ENCODE measurements around the gene NUAK1.

Gene NUAK1

DNA sequence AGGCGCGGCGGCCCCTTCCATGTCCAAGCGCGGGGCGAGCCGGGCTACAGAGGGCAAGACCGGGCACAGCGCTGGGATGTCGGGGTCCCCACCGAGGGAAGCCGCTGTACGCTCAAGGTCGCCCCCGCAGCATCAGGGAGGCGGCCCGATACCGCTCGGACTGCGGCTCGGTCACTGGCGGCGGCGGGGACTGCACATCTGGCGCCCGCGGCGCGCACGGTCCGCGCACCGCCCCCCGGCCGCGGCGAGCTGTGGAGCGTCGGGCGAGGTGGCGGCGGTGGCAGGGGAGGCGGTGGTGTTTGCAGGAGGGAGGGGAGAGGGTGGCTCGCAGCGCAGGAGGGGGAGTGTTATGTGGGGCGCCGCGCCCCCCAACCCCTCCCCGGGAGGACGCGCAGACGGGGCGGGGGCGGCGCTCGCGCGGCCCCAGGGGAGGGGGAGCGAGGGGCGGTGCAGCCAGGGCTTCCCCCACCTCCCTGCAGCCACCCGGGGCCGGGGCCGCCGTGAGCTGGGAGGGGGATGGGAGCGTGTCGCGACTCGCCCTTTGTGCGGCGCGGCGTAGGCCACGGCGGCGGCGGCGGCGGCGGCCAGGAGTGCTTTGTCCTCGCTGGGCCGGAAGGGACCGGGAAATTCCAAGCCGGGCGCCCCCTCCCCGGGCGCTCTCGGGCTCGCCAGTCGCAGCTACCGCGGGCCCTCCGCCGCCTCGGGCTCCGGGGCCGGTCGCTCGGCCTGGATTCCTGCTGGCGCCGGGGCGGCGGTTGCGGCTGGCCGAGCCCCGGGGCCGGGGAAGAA is at the start of gene NUAK1:
Gene NUAK1, minus strand, starts transcription at position 322 of the 789 bp plus-strand sequence. Its CDS starts 301 bp downstream, at position 21.
- no peak for DNase-seq (ENCODE audit: low read depth in 2 of 2)

DNA sequence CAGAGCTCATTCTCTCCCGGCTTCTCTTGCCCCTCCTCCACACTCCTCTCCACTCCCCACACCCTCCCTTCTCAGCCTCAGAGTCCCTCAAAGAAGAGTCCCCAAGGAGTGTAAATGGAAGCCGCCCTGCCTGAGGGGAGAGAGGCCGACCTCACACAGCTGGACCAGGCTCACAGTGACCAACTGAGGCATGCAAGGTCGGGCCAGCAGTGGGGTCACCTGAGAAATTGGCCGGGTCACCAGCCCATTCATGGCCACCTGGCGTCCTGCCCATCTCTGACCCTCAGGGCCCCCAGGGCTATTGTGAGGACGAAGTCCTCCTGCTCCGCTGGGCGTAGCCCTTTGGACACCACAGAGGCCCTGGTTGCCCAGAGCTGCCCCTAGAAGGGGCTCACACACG is 49.5 kb upstream of the NUAK1 start:
- no peak for DNase-seq (ENCODE audit: low read depth in 2 of 2)

DNA sequence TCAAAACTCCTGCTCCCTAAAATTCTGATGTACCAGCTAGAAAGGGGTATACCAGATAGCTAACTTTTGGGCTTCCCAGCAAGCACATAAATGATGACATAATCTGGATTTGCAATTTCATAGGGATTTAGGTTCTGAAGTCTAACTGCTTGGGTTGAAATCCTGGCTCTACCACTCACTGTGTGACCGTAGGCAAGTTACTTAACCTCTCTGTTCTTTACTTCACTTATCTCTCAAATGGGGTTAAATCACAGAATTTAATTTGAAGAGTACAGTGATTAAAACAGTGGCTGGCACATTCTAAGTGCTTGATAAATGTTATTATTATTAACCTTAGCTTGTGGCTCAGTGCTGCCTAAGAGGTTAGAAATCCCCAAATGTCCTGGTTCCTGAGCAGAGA is 49.1 kb upstream of the NUAK1 start:
- DNase-seq (ENCODE audit: low read depth in 2 of 2) = no peak

DNA sequence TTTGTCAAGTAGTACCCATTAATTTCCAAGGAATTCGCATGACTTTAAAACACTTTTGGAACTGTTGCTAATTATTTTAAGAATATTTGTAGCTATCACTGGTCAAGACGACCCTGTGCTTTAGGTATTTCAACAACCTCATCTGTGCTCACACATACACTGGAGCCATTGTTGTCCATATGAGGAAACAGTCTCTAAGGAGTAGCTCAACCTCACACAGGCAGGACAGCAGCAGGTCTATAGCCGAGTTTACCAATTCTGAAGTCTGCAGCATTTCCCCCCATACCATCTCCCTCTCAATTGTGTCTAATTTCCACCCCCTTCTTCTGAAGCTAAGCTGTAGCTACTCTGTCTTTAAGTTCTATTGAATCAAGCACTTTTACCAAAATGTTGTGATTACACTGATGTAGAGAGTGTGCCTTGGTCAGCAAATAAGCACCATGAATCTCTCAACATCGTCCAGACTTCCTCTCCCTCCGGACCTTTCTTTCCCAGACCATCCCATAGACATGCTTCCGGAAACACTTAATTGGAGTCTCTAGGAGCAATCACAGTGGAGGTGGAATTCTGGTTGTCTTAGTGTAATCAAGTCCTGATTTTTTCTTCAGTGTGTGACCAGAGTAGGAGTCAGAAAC is 48.5 kb upstream of the NUAK1 start:
- DNase-seq (ENCODE audit: low read depth in 2 of 2) = no peak

DNA sequence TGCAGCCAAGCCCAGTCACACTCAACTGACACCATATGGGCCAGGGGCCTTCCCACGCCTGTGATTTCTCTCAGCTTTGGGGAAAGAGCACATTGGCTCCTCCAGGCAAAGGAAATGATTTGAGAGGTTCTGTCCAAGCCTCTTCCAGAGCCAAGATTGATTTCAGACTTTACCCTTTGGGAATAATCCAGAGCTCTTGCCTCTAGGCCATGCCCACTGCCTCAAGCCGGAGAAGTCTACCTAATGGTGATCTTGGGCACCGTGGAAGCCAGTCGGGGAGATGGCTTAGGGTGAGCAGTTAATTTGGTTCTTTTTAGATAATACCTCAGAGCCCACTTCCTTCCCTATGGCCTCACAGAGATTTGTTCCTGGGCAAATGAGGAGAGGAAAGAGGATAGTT is 45.0 kb upstream of the NUAK1 start:
- DNase-seq (ENCODE audit: low read depth in 2 of 2) = no peak

DNA sequence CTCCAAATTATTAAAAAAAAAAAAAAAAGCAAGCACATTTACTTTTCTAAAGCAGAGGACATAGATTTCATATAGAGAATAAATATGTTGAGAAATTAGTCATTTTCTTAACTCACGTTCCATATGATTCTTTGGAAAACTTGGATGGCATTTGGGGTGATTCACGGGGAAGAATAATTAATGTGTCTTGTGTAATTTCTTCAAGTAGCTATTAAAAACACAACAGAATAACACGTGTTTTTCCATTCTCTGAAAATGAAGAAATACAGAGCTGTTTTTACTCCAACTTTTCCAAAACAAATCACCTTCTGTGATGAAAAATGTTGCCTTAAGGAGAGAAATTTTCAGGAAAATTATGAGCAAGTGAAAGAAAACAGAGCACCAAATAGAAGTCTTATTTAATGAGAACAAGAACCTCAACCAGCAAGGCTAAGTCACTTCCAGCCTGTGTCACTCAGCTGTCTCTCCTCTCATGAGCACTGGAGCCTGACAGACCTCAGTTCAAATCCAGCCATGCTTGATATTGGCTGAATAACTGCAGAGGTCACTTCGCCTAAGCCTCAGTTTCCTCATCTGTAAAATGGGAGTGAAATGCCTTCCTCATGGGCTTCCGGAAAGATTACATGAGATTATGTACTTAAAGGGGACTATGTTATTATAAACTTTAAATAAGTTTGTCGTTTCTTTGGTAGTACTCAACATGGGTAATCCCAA is 42.8 kb upstream of the NUAK1 start:
- no peak for DNase-seq (ENCODE audit: low read depth in 2 of 2)

DNA sequence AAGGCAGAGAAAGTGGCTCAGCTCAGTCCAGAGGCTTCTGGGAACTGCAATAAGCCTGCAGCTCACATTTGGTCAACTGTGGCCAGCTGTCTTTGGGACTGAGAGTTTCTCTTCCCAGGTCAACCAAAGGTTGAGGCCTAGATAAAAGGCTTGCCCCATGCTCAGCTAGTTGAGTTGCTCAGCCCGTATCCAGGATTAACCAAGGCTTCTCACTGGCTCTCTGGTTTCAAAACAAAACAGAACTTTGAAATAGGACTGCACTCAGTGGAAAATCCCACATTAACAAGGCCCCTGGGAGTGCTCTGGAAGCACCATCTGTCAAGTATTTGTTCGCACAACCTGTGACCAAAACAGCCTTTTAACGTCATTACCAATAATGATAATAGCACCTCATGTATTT is 40.3 kb upstream of the NUAK1 start:
- no peak for DNase-seq (ENCODE audit: low read depth in 2 of 2)

DNA sequence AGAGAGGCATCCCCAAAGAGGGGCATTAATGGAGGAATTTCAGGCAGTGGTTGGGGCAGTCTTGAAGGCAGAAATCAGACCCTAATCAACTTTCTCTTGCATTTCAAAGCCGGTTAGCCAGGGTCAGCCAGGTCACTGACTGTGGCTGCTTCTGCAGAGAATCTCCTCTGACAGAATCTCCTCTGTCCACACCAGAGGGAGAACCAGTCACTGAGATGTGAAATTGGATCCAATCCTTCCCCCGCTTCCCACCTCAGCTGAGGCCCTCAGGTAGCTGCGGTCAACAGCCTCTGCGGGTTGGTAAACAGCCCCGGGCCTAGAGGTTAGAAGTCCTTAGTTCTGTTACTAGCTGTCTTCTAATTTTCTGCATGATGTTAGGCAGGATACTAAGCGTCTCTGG is 39.8 kb upstream of the NUAK1 start:
- no peak for DNase-seq (ENCODE audit: low read depth in 2 of 2)

DNA sequence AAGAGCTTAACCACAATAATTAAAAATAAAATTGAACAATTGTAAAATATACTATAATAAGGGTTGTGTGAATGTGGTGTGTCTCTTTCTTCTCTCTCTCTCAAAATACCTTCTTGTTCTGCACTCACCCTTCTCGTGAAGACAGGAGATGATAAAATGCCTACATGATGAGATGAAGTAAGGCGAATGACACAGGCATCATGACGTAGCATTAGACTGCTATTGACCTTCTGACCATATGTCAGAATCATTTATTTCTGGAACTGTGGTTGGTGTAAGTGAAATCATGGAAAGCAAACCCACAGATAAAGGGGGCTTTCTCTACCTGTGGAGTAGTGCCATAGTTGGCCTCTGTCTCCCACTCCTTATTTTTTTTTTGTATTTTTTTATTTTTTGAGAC is 37.8 kb upstream of the NUAK1 start:
- DNase-seq (ENCODE audit: low read depth in 2 of 2) = no peak

DNA sequence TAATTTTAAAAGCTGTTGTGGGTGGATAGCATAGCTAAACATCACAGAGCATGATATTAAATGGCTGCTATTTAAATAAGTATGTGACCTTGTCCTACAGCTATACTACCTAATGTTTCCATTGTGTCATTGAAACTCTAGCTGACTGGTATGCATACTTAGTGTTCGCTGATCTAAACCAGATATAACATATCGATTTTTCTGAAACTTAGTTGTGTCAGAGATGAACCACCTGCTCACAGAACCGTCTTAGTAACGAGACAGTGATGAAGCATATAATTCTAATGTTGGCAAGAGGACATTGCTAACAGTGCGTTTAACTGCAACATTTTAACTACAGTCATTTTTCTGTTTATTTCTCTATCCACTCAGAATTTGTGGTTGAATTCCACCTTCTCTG is 36.1 kb upstream of the NUAK1 start:
- no peak for DNase-seq (ENCODE audit: low read depth in 2 of 2)

DNA sequence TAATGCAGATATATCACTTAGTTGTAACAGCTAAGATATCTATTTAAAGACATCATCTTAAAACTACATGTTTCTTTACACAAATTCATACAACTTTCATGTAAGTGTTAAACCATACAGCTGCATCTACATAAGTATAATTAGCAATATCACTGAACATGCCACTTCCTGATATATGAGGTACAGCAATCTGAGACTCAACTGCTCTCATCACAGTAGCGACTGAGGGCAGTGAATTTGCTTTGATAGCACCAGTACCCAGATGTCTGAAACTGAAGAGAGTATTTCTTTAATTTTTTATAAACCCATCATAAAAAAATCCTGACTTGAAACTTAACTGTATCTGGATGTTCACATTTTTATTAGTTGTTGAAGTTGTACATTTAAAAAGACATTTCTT is 34.7 kb upstream of the NUAK1 start:
- no peak for DNase-seq (ENCODE audit: low read depth in 2 of 2)

DNA sequence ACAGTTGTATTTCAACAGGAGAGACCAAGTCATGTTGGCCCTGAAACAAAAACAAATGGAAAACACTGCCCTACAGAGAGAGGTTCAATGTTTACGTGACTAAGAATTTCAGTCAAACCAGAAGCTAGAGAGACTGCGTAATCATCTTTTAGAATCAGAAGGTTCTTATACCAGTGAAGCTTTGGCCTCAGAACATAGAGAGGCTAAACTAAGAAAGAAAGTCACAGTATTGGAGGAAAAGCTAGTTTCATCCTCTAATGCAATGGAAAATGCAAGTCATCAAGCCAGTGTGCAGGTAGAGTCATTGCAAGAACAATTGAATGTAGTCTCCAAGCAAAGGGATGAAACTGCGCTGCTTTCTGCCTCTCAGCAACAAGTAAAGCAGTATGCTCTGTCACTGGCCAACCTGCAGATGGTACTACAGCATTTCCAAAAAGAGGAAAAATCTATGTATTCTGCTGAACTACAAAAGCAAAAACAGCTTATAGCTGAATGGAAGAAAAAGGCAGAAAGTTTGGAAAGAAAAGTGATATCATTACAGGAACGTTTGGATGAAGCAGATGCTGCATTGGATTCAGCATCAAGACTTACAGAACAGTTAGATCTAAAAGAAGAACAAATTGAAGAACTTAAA is 32.5 kb upstream of the NUAK1 start:
- DNase-seq (ENCODE audit: low read depth in 2 of 2) = no peak

DNA sequence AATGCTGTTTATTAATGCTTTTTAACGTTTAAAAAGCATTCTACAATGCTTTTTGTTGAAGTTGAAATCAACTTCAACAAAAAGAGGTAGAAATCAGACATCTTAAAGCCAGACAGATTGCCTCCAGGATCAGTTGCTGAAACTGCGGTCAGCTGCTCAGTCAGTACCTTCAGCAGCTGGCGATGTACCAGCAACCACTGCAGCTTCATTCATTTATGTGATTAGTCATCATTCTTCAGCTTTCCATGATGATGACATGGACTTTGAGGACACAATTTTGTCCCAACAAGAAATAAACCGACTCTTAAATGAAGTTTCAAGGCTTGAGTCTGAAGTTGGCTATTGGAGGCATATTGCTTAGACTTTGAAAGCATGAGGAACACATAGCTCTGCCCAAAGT is 31.5 kb upstream of the NUAK1 start:
- no peak for DNase-seq (ENCODE audit: low read depth in 2 of 2)

DNA sequence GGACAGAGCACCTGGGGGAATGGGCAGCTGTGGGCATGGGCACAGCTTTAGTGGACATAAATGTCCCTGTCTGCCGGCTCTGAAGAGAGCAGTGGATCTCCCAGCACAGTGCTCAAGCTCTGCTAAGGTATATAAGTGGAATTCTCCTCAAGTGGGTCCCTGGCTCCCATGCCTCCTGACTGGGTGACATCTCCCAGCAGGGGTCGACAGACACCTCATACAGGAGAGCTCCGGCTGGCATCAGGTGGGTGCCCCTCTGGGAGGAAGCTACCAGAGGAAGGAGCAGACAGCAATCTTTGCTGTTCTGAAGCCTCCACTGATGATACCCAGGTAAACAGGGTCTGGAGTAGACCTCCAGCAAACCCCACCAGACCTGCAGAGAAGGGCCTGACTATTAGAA is 25.0 kb upstream of the NUAK1 start:
- DNase-seq (ENCODE audit: low read depth in 2 of 2) = no peak

DNA sequence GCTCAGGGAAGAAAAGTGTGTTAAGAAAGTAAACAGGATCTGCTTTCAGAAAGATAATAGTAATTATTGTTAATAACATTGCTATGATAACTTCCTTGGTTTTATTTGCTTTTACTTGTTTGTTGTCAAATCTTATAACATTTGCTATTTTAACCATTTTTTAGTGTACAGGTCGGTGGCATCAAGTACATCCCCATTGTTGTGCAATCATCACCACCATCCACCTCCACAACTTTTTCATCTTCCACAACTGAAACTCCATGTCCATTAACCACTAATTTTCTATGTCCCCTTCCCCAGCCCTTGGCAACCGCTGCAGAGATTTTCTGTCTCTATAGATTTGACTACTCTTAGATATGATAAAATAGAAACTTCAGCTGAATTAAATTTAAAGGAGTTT is 22.7 kb upstream of the NUAK1 start:
- DNase-seq (ENCODE audit: low read depth in 2 of 2) = no peak

DNA sequence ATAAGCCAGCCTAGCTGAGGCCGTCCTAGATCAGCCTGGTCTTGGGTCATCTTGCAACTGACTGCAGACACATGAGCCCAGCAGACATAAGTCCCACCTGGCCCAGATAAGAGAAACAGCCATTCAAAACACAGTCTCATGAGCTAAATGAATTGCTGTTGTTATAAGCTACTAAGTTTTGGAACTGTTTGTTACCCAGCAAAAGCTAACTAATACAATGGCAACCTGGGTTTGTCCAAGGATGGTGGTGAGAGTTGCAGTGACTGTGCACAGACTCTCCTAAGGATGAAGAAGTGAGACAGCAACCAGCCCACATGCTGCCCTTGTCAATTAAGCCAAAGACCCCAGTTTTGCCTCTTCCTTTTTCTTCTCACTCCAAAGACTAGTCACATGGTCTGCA is 22.2 kb upstream of the NUAK1 start:
- no peak for DNase-seq (ENCODE audit: low read depth in 2 of 2)

DNA sequence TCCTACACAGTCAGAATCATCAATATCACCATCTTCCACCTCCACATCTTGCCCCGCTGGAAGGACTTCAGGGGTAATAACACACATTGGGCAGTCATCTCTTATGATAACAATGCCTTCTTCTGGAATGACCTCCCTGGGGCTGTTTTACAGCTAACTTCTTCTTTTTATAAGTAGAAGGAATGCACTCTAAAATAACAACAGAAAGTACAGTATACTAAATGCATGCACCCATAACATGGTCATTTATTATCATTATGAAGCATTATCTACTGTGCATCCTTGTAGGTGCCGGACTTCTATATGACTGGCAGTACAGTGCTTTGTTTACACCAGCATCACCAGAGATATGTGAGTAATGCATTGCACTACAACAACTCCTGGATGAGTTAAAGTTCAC is 19.0 kb upstream of the NUAK1 start:
- DNase-seq (ENCODE audit: low read depth in 2 of 2) = no peak

DNA sequence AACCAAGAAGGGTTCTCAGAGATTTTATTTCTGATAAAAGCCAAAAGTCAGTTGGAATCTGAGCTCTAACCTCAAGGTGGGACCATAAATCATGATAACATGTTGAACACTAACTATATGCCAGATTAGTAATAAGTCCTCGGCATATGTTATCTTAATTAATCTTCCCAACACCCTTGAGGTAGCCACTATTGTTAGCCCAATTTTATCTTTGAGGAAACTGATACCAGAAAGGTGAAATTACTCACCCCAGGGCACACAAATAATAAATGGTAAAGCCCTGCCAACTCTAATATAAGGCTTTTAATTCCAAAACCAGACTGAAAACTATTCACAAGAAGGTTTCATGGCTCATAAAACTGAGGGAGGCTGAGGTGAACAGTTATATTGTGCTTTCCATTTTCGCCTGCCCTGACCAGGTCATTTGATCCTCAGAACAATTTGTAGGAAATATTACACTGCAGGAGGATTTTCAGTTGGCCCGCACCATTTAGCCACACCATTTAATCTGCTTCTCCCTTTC is 16.1 kb upstream of the NUAK1 start:
- no peak for DNase-seq (ENCODE audit: low read depth in 2 of 2)

DNA sequence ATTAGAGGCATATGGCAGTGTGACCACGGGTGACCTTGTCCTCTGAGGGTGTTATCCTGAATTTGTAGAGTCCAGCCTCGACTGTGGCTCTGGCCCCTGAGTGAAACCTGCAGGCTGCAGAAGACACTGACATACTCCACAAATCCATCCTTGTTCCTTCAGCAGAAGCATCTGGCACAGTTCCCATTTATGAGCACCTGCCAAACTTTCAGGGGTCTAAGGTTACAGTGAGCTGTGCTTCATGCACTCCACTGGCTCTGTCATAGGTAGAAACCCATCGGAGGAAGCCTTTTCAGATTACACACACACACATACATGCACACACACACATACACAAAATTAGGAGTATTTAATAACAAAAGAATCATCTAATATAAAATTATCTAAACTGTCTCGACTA is 13.6 kb upstream of the NUAK1 start:
- DNase-seq (ENCODE audit: low read depth in 2 of 2) = no peak

DNA sequence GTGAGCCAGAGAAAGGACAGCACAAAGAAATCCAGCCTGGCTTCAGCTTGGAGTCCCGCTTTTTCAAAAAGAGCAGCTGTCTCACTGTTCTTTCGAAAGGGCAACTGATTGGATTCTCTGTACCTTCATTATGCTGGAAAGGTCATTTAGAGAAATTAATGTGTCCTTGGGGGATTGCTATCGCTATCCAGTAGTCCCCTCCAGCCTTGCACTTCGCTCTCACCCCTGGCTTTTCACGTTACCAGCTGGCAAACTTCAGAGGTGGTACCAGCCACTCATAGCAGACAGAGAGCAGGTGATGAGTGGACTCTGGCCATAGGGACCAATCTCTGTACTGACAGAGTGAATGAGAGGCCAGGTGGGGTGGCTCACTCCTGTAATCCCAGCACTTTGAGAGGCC is 11.8 kb upstream of the NUAK1 start:
- DNase-seq (ENCODE audit: low read depth in 2 of 2) = no peak

DNA sequence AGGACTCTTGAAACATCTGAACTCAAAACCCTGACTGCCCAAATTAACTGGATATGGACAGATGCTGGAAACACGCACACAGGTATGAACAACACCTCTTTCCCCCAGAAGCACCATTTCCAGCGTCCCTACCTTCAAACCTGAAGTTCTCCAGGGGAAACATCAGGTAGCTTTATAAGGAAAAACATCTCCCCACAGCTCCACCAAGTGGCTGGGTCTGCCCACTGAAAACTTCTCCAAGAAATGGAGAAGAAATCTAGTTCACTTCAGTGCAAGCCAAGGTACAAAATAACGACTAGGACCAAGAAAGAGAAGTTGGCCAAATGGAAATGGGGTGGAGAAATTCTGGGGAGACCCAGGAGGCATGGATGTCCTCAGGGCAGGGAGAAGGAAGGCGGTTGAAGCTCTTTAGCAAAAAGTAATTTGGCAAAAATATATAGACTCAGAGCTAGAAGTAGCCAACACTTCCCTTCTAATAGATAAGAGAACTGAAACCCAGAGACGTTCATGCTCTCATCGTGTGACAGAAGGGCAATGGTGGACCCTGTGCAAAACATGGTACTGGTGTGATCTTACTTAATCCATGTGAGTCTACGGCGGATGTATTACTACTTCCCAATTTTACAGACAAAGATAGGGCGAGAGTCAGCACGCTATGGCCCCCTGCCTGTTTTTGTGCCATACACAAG is 10.5 kb upstream of the NUAK1 start:
- no peak for DNase-seq (ENCODE audit: low read depth in 2 of 2)

DNA sequence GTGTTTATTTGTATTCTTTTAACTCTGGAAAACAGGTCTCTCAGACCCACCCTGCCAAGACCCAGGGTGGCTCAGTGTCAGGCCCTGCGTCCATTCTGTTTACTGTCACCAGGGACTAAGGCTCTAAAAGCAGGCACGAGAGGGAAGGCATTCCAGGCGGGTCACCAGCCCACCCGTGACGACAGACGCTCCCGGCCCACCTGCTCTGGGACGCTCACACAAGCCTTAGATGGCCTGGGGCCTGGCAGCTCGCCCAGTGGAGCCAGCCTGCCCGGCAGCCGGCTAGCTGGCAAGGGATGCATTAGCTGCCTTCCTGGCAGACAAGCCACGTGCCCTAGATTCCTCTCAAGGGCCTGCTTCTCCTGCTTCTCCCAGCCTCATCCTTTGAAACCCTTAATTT is 9.2 kb upstream of the NUAK1 start:
- no peak for DNase-seq (ENCODE audit: low read depth in 2 of 2)

All from stimulated activated CD4-positive, alpha-beta T cell treated with anti-CD3 and anti-CD28 coated beads, Interleukin-1b, Interleukin-23, amount 100 ng/mL, for 4 hours (primary cell).